ENCODE results near the gene ZBTB32.

GRCh38 chr19:35756377-35757230 lies 52.2 kb downstream of the ZBTB32 start, which contains the start of gene HSPB6:
- TF ChIP-seq CTCF (IDR thresholded peaks at IDR 0.05; ENCODE audit: low read depth, low read length, poor library complexity, severe bottlenecking) = no peak
- TF ChIP-seq EZH2phosphoT487 (IDR thresholded peaks at IDR 0.05; ENCODE audit: borderline replicate concordance, low read length) = no peak
